H9 (cell line): ENCODE measurements around the gene LHPP. TPM values are rescaled to one million over a fixed set of nuclear protein-coding genes. Genes with fewer than 3 reads are reported as not detected.

Experiments used
- DNase-seq: peaks from one replicate; pipeline ENCODE4 v3.0.0-alpha.2; 2017
- H2AFZ ChIP-seq: one replicate; pipeline ENCODE4 v1.6.1; 2013; ENCODE audit warnings: mild to moderate bottlenecking, low read length, control low read depth, moderate library complexity
- H2AK5ac ChIP-seq: 2 replicates; pipeline ENCODE4 v1.6.1; 2013; ENCODE audit warnings: low read length, control low read depth, mixed read lengths; ENCODE audit not compliant: insufficient read length
- H2BK120ac ChIP-seq: one replicate; pipeline ENCODE4 v1.6.1; 2013; ENCODE audit warnings: low read depth, mild to moderate bottlenecking, low read length, control low read depth, inconsistent platforms; ENCODE audit not compliant: poor library complexity, severe bottlenecking
- H2BK12ac ChIP-seq: 2 replicates; pipeline ENCODE4 v1.6.1; 2013; ENCODE audit warnings: low read length, control low read depth, mixed read lengths, low read depth; ENCODE audit not compliant: insufficient read length
- H2BK15ac ChIP-seq: 2 replicates; pipeline ENCODE4 v1.6.1; 2013; ENCODE audit warnings: low read depth, low read length, control low read depth
- H2BK20ac ChIP-seq: one replicate; pipeline ENCODE4 v1.6.1; 2013; ENCODE audit warnings: low read depth, mild to moderate bottlenecking, low read length, control low read depth, inconsistent platforms; ENCODE audit not compliant: poor library complexity, severe bottlenecking
- H2BK5ac ChIP-seq: 2 replicates; pipeline ENCODE4 v1.6.1; 2013; ENCODE audit warnings: low read length, control low read depth, mixed read lengths; ENCODE audit not compliant: insufficient read length
- H3K14ac ChIP-seq: 2 replicates; pipeline ENCODE4 v1.6.1; 2013; ENCODE audit warnings: low read length, control low read depth; ENCODE audit not compliant: insufficient read depth
- H3K18ac ChIP-seq: 2 replicates; pipeline ENCODE4 v1.6.1; 2013; ENCODE audit warnings: low read depth, mild to moderate bottlenecking, mixed read lengths, low read length, control low read depth; ENCODE audit not compliant: insufficient read length
- H3K23ac ChIP-seq: 2 replicates; pipeline ENCODE4 v1.6.1; 2013; ENCODE audit warnings: low read length, control low read depth, mixed read lengths, low read depth; ENCODE audit not compliant: insufficient read length
- H3K23me2 ChIP-seq: 2 replicates; pipeline ENCODE4 v1.6.1; 2013; ENCODE audit warnings: low read depth, mild to moderate bottlenecking, mixed read lengths, low read length, control low read depth; ENCODE audit not compliant: insufficient read length, poor library complexity, severe bottlenecking
- H3K27ac ChIP-seq: 2 replicates; pipeline ENCODE4 v1.5.1; 2013; ENCODE audit warnings: low read length, control low read depth, mixed read lengths, low read depth; ENCODE audit not compliant: insufficient read length
- H3K27me3 ChIP-seq: 2 replicates; pipeline ENCODE4 v1.6.1; 2013; ENCODE audit warnings: low read length, control low read depth, inconsistent platforms; ENCODE audit not compliant: insufficient read depth
- H3K4ac ChIP-seq: 2 replicates; pipeline ENCODE4 v1.6.1; 2013; ENCODE audit warnings: low read depth, mild to moderate bottlenecking, control low read depth, inconsistent platforms, low read length, moderate library complexity
- H3K4me1 ChIP-seq: 2 replicates; pipeline ENCODE4 v1.6.1; 2013; ENCODE audit warnings: low read length, control low read depth, inconsistent platforms; ENCODE audit not compliant: insufficient read depth
- H3K4me2 ChIP-seq: 2 replicates; pipeline ENCODE4 v1.6.1; 2013; ENCODE audit warnings: low read length, control low read depth, mixed read lengths; ENCODE audit not compliant: insufficient read length, insufficient read depth
- H3K56ac ChIP-seq: 2 replicates; pipeline ENCODE4 v1.6.1; 2013; ENCODE audit warnings: low read depth, mild to moderate bottlenecking, mixed read lengths, low read length, control low read depth; ENCODE audit not compliant: insufficient read length
- H3K79me1 ChIP-seq: 2 replicates; pipeline ENCODE4 v1.6.1; 2013; ENCODE audit warnings: low read depth, mild to moderate bottlenecking, moderate library complexity, low read length, control low read depth, inconsistent platforms; ENCODE audit not compliant: insufficient read depth, poor library complexity, severe bottlenecking
- H3K79me2 ChIP-seq: 2 replicates; pipeline ENCODE4 v1.6.1; 2013; ENCODE audit warnings: low read length, control low read depth, inconsistent platforms; ENCODE audit not compliant: insufficient read depth
- H3K9ac ChIP-seq: 2 replicates; pipeline ENCODE4 v1.6.1; 2013; ENCODE audit warnings: low read length, control low read depth, mixed read lengths; ENCODE audit not compliant: insufficient read length; ENCODE audit errors: extremely low read depth
- H3K9me3 ChIP-seq: one replicate; pipeline ENCODE4 v1.6.1; 2013; ENCODE audit warnings: low read depth, low read length, inconsistent platforms; ENCODE audit not compliant: control insufficient read depth
- H3T11ph ChIP-seq: one replicate; pipeline ENCODE4 v1.6.1; 2013; ENCODE audit warnings: mild to moderate bottlenecking, low read length, control low read depth, inconsistent platforms
- H4K20me1 ChIP-seq: one replicate; pipeline ENCODE4 v1.6.1; 2013; ENCODE audit not compliant: control insufficient read depth, insufficient read length, insufficient read depth
- H4K5ac ChIP-seq: 2 replicates; pipeline ENCODE4 v1.6.1; 2013; ENCODE audit warnings: low read depth, mild to moderate bottlenecking, mixed read lengths, low read length, control low read depth; ENCODE audit not compliant: insufficient read length
- H4K8ac ChIP-seq: replicated peaks from 2 replicates; pipeline ENCODE4 v1.6.1; 2013; ENCODE audit warnings: low read length, control low read depth, mixed read lengths, low read depth; ENCODE audit not compliant: insufficient read length
- H4K91ac ChIP-seq: 2 replicates; pipeline ENCODE4 v1.6.1; 2013; ENCODE audit warnings: low read depth, mild to moderate bottlenecking, moderate library complexity, mixed read lengths, low read length, control low read depth; ENCODE audit not compliant: insufficient read length
- H3K27ac Mint-ChIP-seq, 3 experiments: 2 replicates in 2 of 3; 3 replicates in 1 of 3; pipeline ENCODE4 v1.8.0; 2020 to 2021; ENCODE audit warnings: mixed read lengths in 3 of 3, mild to moderate bottlenecking in 1 of 3, moderate library complexity in 1 of 3
- H3K27me3 Mint-ChIP-seq: 2 replicates; pipeline ENCODE4 v1.8.0; 2021; ENCODE audit warnings: low read depth, mild to moderate bottlenecking, moderate library complexity, mixed read lengths
- H3K36me3 Mint-ChIP-seq, 3 experiments: 2 replicates in 2 of 3; 3 replicates in 1 of 3; pipeline ENCODE4 v1.8.0; 2020 to 2021; ENCODE audit warnings: low read depth in 3 of 3, mixed read lengths in 3 of 3; ENCODE audit not compliant: insufficient read depth in 1 of 3
- H3K4me1 Mint-ChIP-seq, 2 experiments: 2 replicates each; pipeline ENCODE4 v1.8.0; 2020; ENCODE audit warnings: mixed read lengths in 2 of 2
- H3K4me3 Mint-ChIP-seq, 2 experiments: 2 replicates in 1 of 2; 3 replicates in 1 of 2; pipeline ENCODE4 v1.8.0; 2020 to 2021; ENCODE audit warnings: mild to moderate bottlenecking in 2 of 2, mixed read lengths in 2 of 2, moderate library complexity in 1 of 2
- H3K9me3 Mint-ChIP-seq, 2 experiments: 2 replicates in 1 of 2; 3 replicates in 1 of 2; pipeline ENCODE4 v1.8.0; 2020; ENCODE audit warnings: mild to moderate bottlenecking in 2 of 2, mixed read lengths in 2 of 2, moderate library complexity in 1 of 2
- WGBS: extraction: QIAGEN DNeasy Blood & Tissue Kit; methylation state at CpG from one replicate; pipeline ENCODE4 v1.1.7; 2013; ENCODE audit warnings: missing lambda C conversion rate, low lambda C conversion rate, mixed read lengths; ENCODE audit not compliant: insufficient read length; ENCODE audit errors: extremely low coverage; 5-methylcytosine and 5-hydroxymethylcytosine counted together
- total RNA-seq: library from RNA; stranded (reverse); gene quantifications from 2 replicates; pipeline ENCODE4 v1.2.1, GENCODE V29; 2021
- TF ChIP-seq, protein P1 (sequence below): fragments of 200-600 bp; sonication (generic); conservative IDR thresholded peaks from 3 replicates; pipeline ENCODE4 v1.8.0; 2021; ENCODE audit warnings: antibody characterized with exemption, mild to moderate bottlenecking

LHPP gene
- total RNA-seq, 1 experiment from 2014 or later = 29.6 TPM

DNA sequence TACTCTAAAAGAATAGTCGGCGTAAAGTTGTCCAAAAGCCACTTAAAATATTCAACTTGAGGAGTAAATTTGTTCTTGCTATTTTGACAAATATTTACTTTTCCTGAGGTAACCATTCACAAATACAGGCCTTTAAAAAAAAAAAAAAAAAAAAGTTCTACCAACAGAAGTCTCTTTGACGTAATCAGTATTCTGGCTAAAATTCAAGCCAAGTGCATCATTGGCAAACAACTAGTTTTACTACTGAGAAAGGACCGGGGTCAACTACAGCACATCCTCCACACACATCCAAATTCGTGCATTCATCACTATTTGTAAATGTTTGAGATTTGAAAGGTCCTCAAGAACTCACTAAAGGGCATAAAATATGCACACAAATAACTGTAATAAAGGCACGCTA is 44.9 kb upstream of the LHPP start:
- H2AFZ ChIP-seq = no peak overlapping the region
- no peak overlapping the region for H2AK5ac ChIP-seq
- WGBS = no CpG with 5 or more reads among the region's 6 CpGs
- H3K36me3 Mint-ChIP-seq = peaks cover 5% of the 10 kb centered on the region in 3 experiments; a peak in 3 of 7 replicates
- DNase-seq = no peak
- no peaks in the 10 kb centered on the region for H3K9me3 Mint-ChIP-seq
- H3K27me3 Mint-ChIP-seq = peaks cover 27% of the 10 kb centered on the region
- H3K27ac Mint-ChIP-seq = no peak overlapping the region
- no peak overlapping the region for H2BK20ac ChIP-seq
- H3K56ac ChIP-seq = no peak overlapping the region
- no peak overlapping the region for H3K4ac ChIP-seq
- H3K23ac ChIP-seq = no peak overlapping the region
- no peaks in the 10 kb centered on the region; the same call in 1 of the 2 replicates for H3K27me3 ChIP-seq
- no peaks in the 10 kb centered on the region for H3K9me3 ChIP-seq
- peaks cover 9% of the 10 kb centered on the region for H3K23me2 ChIP-seq
- TF ChIP-seq, protein P1, sequence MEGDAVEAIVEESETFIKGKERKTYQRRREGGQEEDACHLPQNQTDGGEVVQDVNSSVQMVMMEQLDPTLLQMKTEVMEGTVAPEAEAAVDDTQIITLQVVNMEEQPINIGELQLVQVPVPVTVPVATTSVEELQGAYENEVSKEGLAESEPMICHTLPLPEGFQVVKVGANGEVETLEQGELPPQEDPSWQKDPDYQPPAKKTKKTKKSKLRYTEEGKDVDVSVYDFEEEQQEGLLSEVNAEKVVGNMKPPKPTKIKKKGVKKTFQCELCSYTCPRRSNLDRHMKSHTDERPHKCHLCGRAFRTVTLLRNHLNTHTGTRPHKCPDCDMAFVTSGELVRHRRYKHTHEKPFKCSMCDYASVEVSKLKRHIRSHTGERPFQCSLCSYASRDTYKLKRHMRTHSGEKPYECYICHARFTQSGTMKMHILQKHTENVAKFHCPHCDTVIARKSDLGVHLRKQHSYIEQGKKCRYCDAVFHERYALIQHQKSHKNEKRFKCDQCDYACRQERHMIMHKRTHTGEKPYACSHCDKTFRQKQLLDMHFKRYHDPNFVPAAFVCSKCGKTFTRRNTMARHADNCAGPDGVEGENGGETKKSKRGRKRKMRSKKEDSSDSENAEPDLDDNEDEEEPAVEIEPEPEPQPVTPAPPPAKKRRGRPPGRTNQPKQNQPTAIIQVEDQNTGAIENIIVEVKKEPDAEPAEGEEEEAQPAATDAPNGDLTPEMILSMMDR = no peak
- peaks cover 6% of the 10 kb centered on the region for H3K79me1 ChIP-seq
- peaks cover 24 to 27% of the 10 kb centered on the region in 2 experiments for H3K4me1 Mint-ChIP-seq
- peaks cover 3% of the 10 kb centered on the region; the same call in 1 of the 2 replicates for H3K79me2 ChIP-seq
- H4K8ac ChIP-seq = no peak overlapping the region
- H4K91ac ChIP-seq = no peak overlapping the region
- H3T11ph ChIP-seq = no peak overlapping the region
- H3K4me1 ChIP-seq = peaks cover 4% of the 10 kb centered on the region; the same call in 1 of the 2 replicates
- no peak overlapping the region for H3K14ac ChIP-seq
- no peak overlapping the region for H2BK5ac ChIP-seq
- no peak overlapping the region for H2BK15ac ChIP-seq
- H3K27ac ChIP-seq = no peak overlapping the region
- no peaks in the 10 kb centered on the region for H4K20me1 ChIP-seq
- H3K9ac ChIP-seq = no peak overlapping the region
- peak overlapping the region; percentile 24 to 63 for H3K4me3 Mint-ChIP-seq
- no peak overlapping the region for H2BK120ac ChIP-seq
- no peak overlapping the region for H4K5ac ChIP-seq
- no peak overlapping the region for H3K18ac ChIP-seq
- no peak overlapping the region for H3K4me2 ChIP-seq
- no peak overlapping the region for H2BK12ac ChIP-seq
